Heart left ventricle (tissue), 16 donors: ENCODE measurements around the gene TGIF1. TPM values are rescaled to one million over a fixed set of nuclear protein-coding genes. Genes with fewer than 3 reads are reported as not detected.

Experiments used
- ATAC-seq, 4 donors: fragments of 200-7000 bp; cut with Tn5 transposase; one replicate each; pipeline ENCODE4 v1.9.1; 2020 to 2022; ENCODE audit warnings: moderate library complexity in 4 of 4, mild to moderate bottlenecking in 3 of 4, moderate number of reproducible peaks in 1 of 4
- DNase-seq, 5 donors: peaks; one replicate each; pipeline ENCODE4 v3.0.0-alpha.2; 2020
- H3K27ac ChIP-seq, 12 donors: fragments of 200-600 bp; sonication (generic) in 4 of 12; one replicate each; pipeline versions ENCODE4 v1.5.0 to v1.8.0; 2016 to 2022; ENCODE audit warnings: mild to moderate bottlenecking in 2 of 12
- H3K27me3 ChIP-seq, 9 donors: fragments of 200-600 bp; sonication (generic) in 2 of 9; one replicate each; pipeline versions ENCODE4 v1.5.1 to v1.8.0; 2016 to 2022; ENCODE audit warnings: mild to moderate bottlenecking in 3 of 9
- H3K36me3 ChIP-seq, 9 donors: fragments of 200-600 bp; sonication (generic) in 2 of 9; one replicate each; pipeline versions ENCODE4 v1.5.0 to v1.8.0; 2018 to 2022; ENCODE audit warnings: mild to moderate bottlenecking in 2 of 9
- H3K4me1 ChIP-seq, 12 donors: fragments of 200-600 bp; sonication (generic) in 4 of 12; one replicate each; pipeline versions ENCODE4 v1.5.0 to v1.8.0; 2016 to 2022; ENCODE audit warnings: mild to moderate bottlenecking in 3 of 12
- H3K4me3 ChIP-seq, 12 donors: fragments of 200-600 bp; sonication (generic) in 4 of 12; one replicate each; pipeline versions ENCODE4 v1.5.0 to v1.8.0; 2017 to 2022; ENCODE audit warnings: mild to moderate bottlenecking in 9 of 12, moderate library complexity in 4 of 12
- H3K9me3 ChIP-seq, 12 donors: fragments of 200-600 bp; sonication (generic) in 4 of 12; one replicate each; pipeline versions ENCODE4 v1.5.0 to v1.8.0; 2016 to 2022; ENCODE audit warnings: mild to moderate bottlenecking in 1 of 12
- POLR2A ChIP-seq, 2 donors: fragments of 450-650 bp; IDR thresholded peaks; one replicate each; pipeline ENCODE4 v1.6.1; 2017; ENCODE audit warnings: antibody characterized with exemption in 2 of 2, mild to moderate bottlenecking in 2 of 2, moderate library complexity in 2 of 2
- WGBS, 4 donors: extraction: QIAGEN DNeasy Blood & Tissue Kit in 2 of 4; methylation state at CpG; one replicate each; pipeline versions ENCODE4 v1.1.5 to v1.1.7; 2013 to 2018; 5-methylcytosine and 5-hydroxymethylcytosine counted together
- intact Hi-C, 10 donors: fragments of 100-400 bp; cut with DNase I; formaldehyde crosslinking; loops; one replicate each; pipeline versions ENCODE4 v1.11.1 to v1.14.2; 2022
- polyA plus RNA-seq, 2 donors: library from polyadenylated mRNA; stranded (reverse); fragments of 200-250 nt; gene quantifications; one replicate each; pipeline ENCODE4 v1.2.3, GENCODE V29; 2013
- total RNA-seq, 9 donors: library from RNA; depleted of rRNA in 2 of 9; stranded (reverse); fragments of >200 nt in 2 of 9; fragmentation: NEBNext Ultra II Directional in 3 of 9; extraction: Animal tissue kit (Norgen Biotek cat#: 25700) in 3 of 9; gene quantifications; one replicate each; pipeline versions ENCODE4 v1.1.0 to v1.2.4, GENCODE V29; 2016 to 2023
- TF ChIP-seq, protein P1 (sequence below), 12 donors: fragments of 200-600 bp; sonication (generic) in 4 of 12; IDR thresholded peaks; one replicate each; pipeline versions ENCODE4 v1.5.0 to v1.8.0; 2018 to 2022; ENCODE audit warnings: antibody characterized with exemption in 12 of 12, mild to moderate bottlenecking in 5 of 12
- donor health status: ischemic (EF 13 %, LVEDD 7.1; RV severe dilation, severe dysfunction).
- donor health status: healthy with polysubstance abuse.
- donor health status: DM: no; HTN: yes; CAD: no.
- donor health status: DM: no; HTN: no; CAD: no.
- donor health status: ischemic (EF 25% LVEDD 6.9; RV normal size, moderate dysfunction).
- donor health status: ischemic (EF 25% LVEDD 5.7; RV mildly dilated, moderate dysfunction).
- donor health status: healthy.
- donor health status: DM: yes; HTN: yes; CAD: no.
- donor health status: ischemic (EF 35%, LVEDD 5.7; RV mildly dilated, moderate dysfunction).
- donor health status: nonischemic (EF 11% LVEDD 7.7; RV severe dilation, severe dysfunction).
- donor health status: DM: yes; HTN: yes; CAD: no.
- donor health status: PGD.
- donor health status: ischemic (EF 29% LVEDD 5.4; RV normal size, mild dysfunction).
- donor health status: nonischemic (EF 23%, LVEDD 6.1; RV moderate dilation, normal function).

TGIF1 gene
- total and polyA plus RNA-seq, 11 donors, result 5.0 to 37.5 (median 15.4) TPM

DNA sequence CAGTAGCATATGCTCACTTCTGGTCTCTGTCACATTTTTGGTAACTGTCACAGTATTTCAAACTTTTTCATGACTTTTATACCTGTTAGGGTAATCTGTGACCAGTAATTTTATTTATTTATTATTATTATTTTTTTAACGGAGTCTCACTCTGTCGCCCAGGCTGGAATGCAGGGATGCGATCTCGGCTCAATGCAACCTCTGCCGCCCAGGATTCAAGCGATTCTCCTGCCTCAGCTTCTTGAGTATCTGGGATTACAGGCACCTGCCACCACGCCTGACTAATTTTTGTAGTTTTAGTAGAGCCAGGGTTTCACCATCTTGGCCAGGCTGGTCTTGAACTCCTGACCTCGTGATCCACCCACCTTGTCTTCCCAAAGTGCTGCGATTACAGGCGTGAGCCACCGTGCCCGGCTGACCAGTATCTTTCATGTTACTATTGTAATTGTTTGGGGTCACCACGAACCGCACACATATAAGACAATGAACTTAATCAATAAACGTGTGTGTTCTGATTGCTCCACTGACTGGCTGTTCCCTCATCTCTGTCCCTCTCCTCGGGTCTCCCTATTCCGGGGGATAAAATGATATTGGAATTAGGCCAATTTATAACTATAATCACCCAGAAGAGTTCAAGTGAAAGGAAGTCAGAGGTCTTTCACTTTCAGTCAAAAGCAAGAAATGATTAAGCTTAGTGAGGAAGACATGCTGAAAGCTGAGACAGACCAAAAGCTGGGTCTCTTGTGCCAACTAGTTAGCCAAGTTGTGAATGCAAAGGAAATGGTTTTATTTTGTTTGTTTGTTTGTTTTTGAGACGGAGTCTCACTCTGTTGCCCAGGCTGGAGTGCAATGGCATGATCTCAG lies 22.9 kb downstream of the TGIF1 start:
- ATAC-seq, result no peak
- WGBS, 4 donors, result 81 to 85% (median 84%) methylated on average over 18 of the region's 18 CpGs
- intact Hi-C loops, result loop anchor here in 2 of 10 donors (10.0 kb wide), 1 partner anchor 62 kb away; no protein-coding TSS in a partner anchor

DNA sequence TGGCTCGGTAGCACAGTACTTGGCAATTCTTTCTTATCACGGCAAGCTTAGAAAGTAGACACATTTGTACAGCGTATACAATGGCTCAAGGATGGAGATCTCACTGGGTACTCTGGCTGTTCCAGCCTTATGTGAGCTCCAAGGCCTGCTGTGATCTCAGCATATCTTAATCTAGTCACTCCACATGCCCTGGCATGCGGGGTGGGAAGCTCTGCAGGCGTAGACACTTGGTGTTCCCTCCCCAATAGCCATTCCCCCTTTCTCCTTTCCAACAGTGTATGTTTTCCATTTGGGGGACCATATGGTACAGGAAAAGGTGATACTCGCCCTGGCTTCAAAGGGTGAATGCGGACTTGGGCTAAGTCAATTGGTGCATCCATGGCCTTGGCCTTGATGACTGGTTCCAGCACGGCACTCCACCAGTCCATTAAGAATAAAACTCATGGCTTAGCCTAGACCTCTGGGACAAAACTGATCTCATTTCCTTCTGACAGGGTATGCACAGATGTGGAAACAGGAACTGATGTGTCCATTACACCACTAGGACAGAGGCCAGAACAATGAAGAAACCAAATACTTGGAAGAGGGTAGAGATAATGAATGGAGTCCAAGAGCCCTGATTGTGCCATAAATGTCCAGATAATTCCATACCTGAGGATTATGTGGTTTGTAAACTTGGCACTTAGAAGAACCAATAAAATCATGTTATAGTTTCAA lies 28.4 kb downstream of the TGIF1 start:
- H3K4me3 ChIP-seq, result no peak overlapping the region
- no peaks in the 10 kb centered on the region for H3K36me3 ChIP-seq
- peak in 2 of 4 donors; percentile 41 to 47 for ATAC-seq
- WGBS, 4 donors, result 81 to 90% (median 89%) methylated on average over 8 of the region's 8 CpGs
- peaks cover 0 to 9% (median 3%) of the 10 kb centered on the region in 12 donors for H3K9me3 ChIP-seq
- intact Hi-C loops, result loop anchor here in 2 of 10 donors (10.0 kb wide), 1 partner anchor 56 kb away; no protein-coding TSS in a partner anchor
- TF ChIP-seq, protein P1, sequence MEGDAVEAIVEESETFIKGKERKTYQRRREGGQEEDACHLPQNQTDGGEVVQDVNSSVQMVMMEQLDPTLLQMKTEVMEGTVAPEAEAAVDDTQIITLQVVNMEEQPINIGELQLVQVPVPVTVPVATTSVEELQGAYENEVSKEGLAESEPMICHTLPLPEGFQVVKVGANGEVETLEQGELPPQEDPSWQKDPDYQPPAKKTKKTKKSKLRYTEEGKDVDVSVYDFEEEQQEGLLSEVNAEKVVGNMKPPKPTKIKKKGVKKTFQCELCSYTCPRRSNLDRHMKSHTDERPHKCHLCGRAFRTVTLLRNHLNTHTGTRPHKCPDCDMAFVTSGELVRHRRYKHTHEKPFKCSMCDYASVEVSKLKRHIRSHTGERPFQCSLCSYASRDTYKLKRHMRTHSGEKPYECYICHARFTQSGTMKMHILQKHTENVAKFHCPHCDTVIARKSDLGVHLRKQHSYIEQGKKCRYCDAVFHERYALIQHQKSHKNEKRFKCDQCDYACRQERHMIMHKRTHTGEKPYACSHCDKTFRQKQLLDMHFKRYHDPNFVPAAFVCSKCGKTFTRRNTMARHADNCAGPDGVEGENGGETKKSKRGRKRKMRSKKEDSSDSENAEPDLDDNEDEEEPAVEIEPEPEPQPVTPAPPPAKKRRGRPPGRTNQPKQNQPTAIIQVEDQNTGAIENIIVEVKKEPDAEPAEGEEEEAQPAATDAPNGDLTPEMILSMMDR (IDR thresholded peaks at IDR 0.05), result no peak
- TF ChIP-seq POLR2A (IDR thresholded peaks at IDR 0.05), result no peak
- no peak overlapping the region for H3K27ac ChIP-seq
- DNase-seq, result no peak
- no peaks in the 10 kb centered on the region for H3K27me3 ChIP-seq
- H3K4me1 ChIP-seq, result peaks cover 0 to under 1% (median 0%) of the 10 kb centered on the region in 12 donors

More for the DNA sequence above, 22.9 kb downstream of the TGIF1 start:
- DNase-seq, result no peak
- Histone ChIP-seq H3K27me3 (no peaks in the 10 kb centered on the region), H3K4me1 (peaks cover 0 to 8% (median 0%) of the 10 kb centered on the region in 12 donors), H3K27ac (no peak overlapping the region), H3K4me3 (no peak overlapping the region), H3K9me3 (peaks cover 0 to 9% (median 3%) of the 10 kb centered on the region in 12 donors), H3K36me3 (no peaks in the 10 kb centered on the region)
- TF ChIP-seq, protein P1 (IDR thresholded peaks at IDR 0.05), result no peak
- no peak for TF ChIP-seq POLR2A (IDR thresholded peaks at IDR 0.05)

DNA sequence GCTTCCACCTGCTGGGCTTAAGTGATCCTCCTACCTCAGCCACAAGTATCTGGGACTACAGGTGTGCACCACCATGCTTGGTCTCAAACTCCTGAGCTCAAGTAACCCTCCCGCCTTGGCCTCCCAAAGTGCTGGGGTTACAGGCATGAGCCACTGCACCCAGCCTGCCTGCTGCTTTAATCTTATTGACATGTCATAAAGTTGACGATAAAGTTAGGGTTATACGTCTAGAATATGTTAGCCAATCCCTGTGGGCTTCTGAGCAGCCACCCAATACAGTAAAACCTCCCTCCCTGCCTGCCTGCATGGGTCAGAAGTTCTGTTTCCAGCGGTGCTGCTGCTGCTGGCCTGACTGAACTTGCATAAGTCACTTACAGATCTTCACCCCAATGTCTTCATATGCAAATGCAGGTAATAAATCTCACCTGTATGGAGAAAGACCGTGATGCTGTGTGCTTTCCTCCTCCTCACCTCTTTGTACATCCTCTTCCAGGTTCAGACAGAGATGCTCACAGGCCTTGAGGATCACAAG lies 30.1 kb downstream of the TGIF1 start:
- DNase-seq (no peak), ATAC-seq (no peak)
- WGBS, 4 donors, result 86 to 89% (median 87%) methylated on average over 5 of the region's 5 CpGs
- Histone ChIP-seq H3K27ac (no peak overlapping the region), H3K4me3 (no peak overlapping the region), H3K36me3 (no peaks in the 10 kb centered on the region), H3K27me3 (no peaks in the 10 kb centered on the region), H3K4me1 (no peaks in the 10 kb centered on the region), H3K9me3 (peaks cover 0 to 1% (median 0%) of the 10 kb centered on the region in 12 donors)
- intact Hi-C loops, result loop anchor here in 2 of 10 donors (10.0 kb wide), 1 partner anchor 55 kb away; no protein-coding TSS in a partner anchor
- TF ChIP-seq, protein P1 (IDR thresholded peaks at IDR 0.05), result no peak
- TF ChIP-seq POLR2A (IDR thresholded peaks at IDR 0.05), result no peak
